GM12878 (cell line): ENCODE data around the gene CLIP3.

Experiments
- CTCF ChIP-seq, 3 experiments: IDR thresholded peaks in 2 of 3; conservative IDR thresholded peaks in 1 of 3; 2 replicates each; pipeline ENCODE4 v1.5.1; 2011; ENCODE audit warnings: low read depth in 3 of 3, low read length in 3 of 3, mild to moderate bottlenecking in 3 of 3, control low read depth in 2 of 3, moderate library complexity in 2 of 3, inconsistent platforms in 1 of 3, mixed read lengths in 1 of 3; ENCODE audit not compliant: control insufficient read depth in 2 of 3, insufficient read depth in 1 of 3; ENCODE audit errors: extremely low read depth in 1 of 3
- EZH2 ChIP-seq: IDR thresholded peaks from 2 replicates; pipeline ENCODE4 v1.6.1; 2012; ENCODE audit warnings: low read depth, mild to moderate bottlenecking, control low read depth, inconsistent platforms, low read length, borderline replicate concordance; ENCODE audit not compliant: control insufficient read depth
- NFYB ChIP-seq: IDR thresholded peaks from 2 replicates; pipeline ENCODE4 v1.6.1; 2011; ENCODE audit warnings: low read depth, mild to moderate bottlenecking, low read length, improper control_type of control experiment, moderate library complexity; ENCODE audit not compliant: insufficient read depth
- POLR2A ChIP-seq: IDR thresholded peaks from 2 replicates; pipeline ENCODE4 v1.6.1; 2011; ENCODE audit warnings: low read depth, mild to moderate bottlenecking, low read length
- REST ChIP-seq: IDR thresholded peaks from 2 replicates; pipeline ENCODE4 v1.6.1; 2012; ENCODE audit warnings: mild to moderate bottlenecking, low read depth, low read length
- SKIL ChIP-seq: fragments of 450-650 bp; IDR thresholded peaks from 2 replicates; pipeline ENCODE4 v1.6.1; 2017; ENCODE audit warnings: mild to moderate bottlenecking, low read depth, inconsistent platforms; ENCODE audit not compliant: poor library complexity, severe bottlenecking

GRCh38 chr19:36027696-36028095 is 5.0 kb downstream of the CLIP3 start:
- TF ChIP-seq CTCF (IDR thresholded peaks at IDR 0.05 in 2 of 3, conservative IDR thresholded peaks at IDR 0.05 in 1 of 3; ENCODE audit: control insufficient read depth in 2 of 3, extremely low read depth in 1 of 3, insufficient read depth in 1 of 3, low read depth in 3 of 3, low read length in 3 of 3) (no peak), REST (no peak), NFYB (no peak), EZH2 (no peak), POLR2A (no peak), SKIL (no peak)
